Activated CD4-positive, alpha-beta memory T cell treated with anti-CD3 and anti-CD28 coated beads, Interleukin-2, amount 10 ng/mL, durations not matched to agents 7 days and 5 days (primary cell): ENCODE measurements around the gene FAM83D. TPM values are rescaled to one million over a fixed set of nuclear protein-coding genes. Genes with fewer than 3 reads are reported as not detected.

ENCODE experiments used
- CTCF ChIA-PET: fragments of 350-600 bp; sonication (Branson Sonifier 250); formaldehyde crosslinking; loops from one replicate; lab custom pipeline; 2021; ENCODE audit warnings: antibody characterized with exemption, inconsistent platforms; lab: Charles Lee
- POLR2A ChIA-PET: fragments of 350-600 bp; sonication (Branson Sonifier 250); formaldehyde crosslinking; loops from one replicate; lab custom pipeline; 2021; ENCODE audit warnings: antibody characterized with exemption; lab: Charles Lee
- DNase-seq: peaks from one replicate; pipeline ENCODE4 v3.0.0-alpha.2; 2020
- H3K27ac Mint-ChIP-seq: one replicate; pipeline ENCODE4 v1.8.0; 2021; ENCODE audit warnings: mild to moderate bottlenecking, mixed read lengths
- H3K27me3 Mint-ChIP-seq: one replicate; pipeline ENCODE4 v1.8.0; 2021; ENCODE audit warnings: mixed read lengths
- H3K36me3 Mint-ChIP-seq: one replicate; pipeline ENCODE4 v1.8.0; 2021; ENCODE audit warnings: low read depth, mixed read lengths
- H3K4me1 Mint-ChIP-seq: one replicate; pipeline ENCODE4 v1.8.0; 2021; ENCODE audit warnings: mixed read lengths
- H3K4me3 Mint-ChIP-seq: one replicate; pipeline ENCODE4 v1.8.0; 2021; ENCODE audit warnings: mild to moderate bottlenecking, mixed read lengths
- H3K9me3 Mint-ChIP-seq: one replicate; pipeline ENCODE4 v1.8.0; 2021; ENCODE audit warnings: mixed read lengths
- total RNA-seq, 2 experiments: library from RNA; stranded (reverse); gene quantifications; one replicate each; pipeline ENCODE4 v1.2.3, GENCODE V29; 2021

The FAM83D gene
- total RNA-seq, 2 experiments from 2014 or later = 18.9 to 19.9 TPM

GRCh38 chr20:38926934-38927616 is 858 bp downstream of the FAM83D start:
- ChIA-PET POLR2A (interaction anchor here (0.7 to 5.5 kb wide), 20 partner anchors 9 to 492 kb away, joined by 3 to 65 read pairs (median 4); partner anchors contain the start of genes ACTR5, DHX35, PPP1R16B and SNHG17), CTCF (interaction anchor here (0.7 to 4.9 kb wide), 9 partner anchors 9 to 177 kb away, joined by 3 to 50 read pairs (median 4); partner anchors contain the start of gene DHX35)
- peaks cover 35% of the 10 kb centered on the region for H3K36me3 Mint-ChIP-seq
- peaks cover 46% of the 10 kb centered on the region for H3K4me1 Mint-ChIP-seq
- H3K4me3 Mint-ChIP-seq = peak overlapping the region; percentile 81
- DNase-seq = no peak
- no peaks in the 10 kb centered on the region for H3K9me3 Mint-ChIP-seq
- peak overlapping the region; percentile 62 for H3K27ac Mint-ChIP-seq
- no peaks in the 10 kb centered on the region for H3K27me3 Mint-ChIP-seq

- Mint-ChIP-seq H3K4me1 (peaks cover 50% of the 10 kb centered on the region), H3K27ac (peak overlapping the region; percentile 74), H3K4me3 (peak overlapping the region; percentile 81), H3K36me3 (peaks cover 30% of the 10 kb centered on the region), H3K27me3 (no peaks in the 10 kb centered on the region), H3K9me3 (no peaks in the 10 kb centered on the region)
- peak; percentile 27 for DNase-seq
- POLR2A ChIA-PET = interaction anchor here (0.6 to 5.5 kb wide), 4 partner anchors 10 to 121 kb away, joined by 3 to 65 read pairs (median 4); partner anchors contain the start of gene DHX35
- CTCF ChIA-PET = interaction anchor here (0.7 to 4.9 kb wide), 3 partner anchors 8 to 122 kb away, joined by 4 to 50 read pairs (median 23); partner anchors contain the start of gene DHX35
These were observed 1.8 kb downstream of the FAM83D start for GRCh38 chr20:38927902-38928578.

GRCh38 chr20:38930242-38930569 is 4.0 kb downstream of the FAM83D start:
- peak overlapping the region; percentile 64 for H3K27ac Mint-ChIP-seq
- H3K36me3 Mint-ChIP-seq = peaks cover 28% of the 10 kb centered on the region
- POLR2A ChIA-PET = interaction anchor here (0.8 to 5.5 kb wide), 5 partner anchors 11 to 495 kb away, joined by 3 to 65 read pairs (median 3); partner anchors contain the start of genes DHX35, PPP1R16B and SNHG17
- H3K27me3 Mint-ChIP-seq = no peaks in the 10 kb centered on the region
- CTCF ChIA-PET = interaction anchor here (0.8 to 4.9 kb wide), 6 partner anchors 8 to 272 kb away, joined by 3 to 50 read pairs (median 4); partner anchors contain the start of gene DHX35
- H3K4me3 Mint-ChIP-seq = peak overlapping the region; percentile 29
- no peaks in the 10 kb centered on the region for H3K9me3 Mint-ChIP-seq
- peaks cover 53% of the 10 kb centered on the region for H3K4me1 Mint-ChIP-seq
- DNase-seq = no peak

- peaks cover 55% of the 10 kb centered on the region for H3K4me1 Mint-ChIP-seq
- CTCF ChIA-PET = interaction anchor here (2.3 kb wide), 1 partner anchor 118 kb away, joined by 7 read pairs; no protein-coding TSS in a partner anchor
These were observed 5.8 kb downstream of the FAM83D start for GRCh38 chr20:38931984-38932383.

GRCh38 chr20:38932457-38933120 is 6.4 kb downstream of the FAM83D start:
- CTCF ChIA-PET = interaction anchor here (2.3 kb wide), 1 partner anchor 117 kb away, joined by 7 read pairs; no protein-coding TSS in a partner anchor
- no peak for DNase-seq
- peaks cover 35% of the 10 kb centered on the region for H3K36me3 Mint-ChIP-seq
- H3K4me3 Mint-ChIP-seq = no peak overlapping the region
- H3K4me1 Mint-ChIP-seq = peaks cover 55% of the 10 kb centered on the region
- no peak overlapping the region for H3K27ac Mint-ChIP-seq
- POLR2A ChIA-PET = interaction anchor here (0.6 to 1.3 kb wide), 3 partner anchors 10 to 33 kb away, joined by 3 read pairs; no protein-coding TSS in a partner anchor
- no peaks in the 10 kb centered on the region for H3K27me3 Mint-ChIP-seq
- no peaks in the 10 kb centered on the region for H3K9me3 Mint-ChIP-seq

More at GRCh38 chr20:38931984-38932383, 5.8 kb downstream of the FAM83D start:
- Mint-ChIP-seq H3K4me3 (no peak overlapping the region), H3K27ac (no peak overlapping the region), H3K9me3 (no peaks in the 10 kb centered on the region), H3K36me3 (peaks cover 35% of the 10 kb centered on the region), H3K27me3 (no peaks in the 10 kb centered on the region)
- no peak for DNase-seq
- POLR2A ChIA-PET = interaction anchor here (0.6 to 1.3 kb wide), 3 partner anchors 10 to 33 kb away, joined by 3 read pairs; no protein-coding TSS in a partner anchor

- no peaks in the 10 kb centered on the region for H3K9me3 Mint-ChIP-seq
- ChIA-PET POLR2A (interaction anchor here (1.4 kb wide), 1 partner anchor 8 kb away, joined by 4 read pairs; the partner anchor contains the start of gene FAM83D), CTCF (interaction anchor here (0.7 kb wide), 1 partner anchor 112 kb away, joined by 3 read pairs; no protein-coding TSS in a partner anchor)
- no peak overlapping the region for H3K27ac Mint-ChIP-seq
- no peak overlapping the region for H3K4me3 Mint-ChIP-seq
- no peaks in the 10 kb centered on the region for H3K27me3 Mint-ChIP-seq
- DNase-seq = no peak
- H3K36me3 Mint-ChIP-seq = peaks cover 34% of the 10 kb centered on the region
- H3K4me1 Mint-ChIP-seq = peaks cover 47% of the 10 kb centered on the region
These were observed 8.3 kb downstream of the FAM83D start for GRCh38 chr20:38934530-38934929.

GRCh38 chr20:38935285-38935684 is 9.1 kb downstream of the FAM83D start:
- H3K9me3 Mint-ChIP-seq = no peaks in the 10 kb centered on the region
- H3K4me1 Mint-ChIP-seq = peaks cover 39% of the 10 kb centered on the region
- H3K27me3 Mint-ChIP-seq = no peaks in the 10 kb centered on the region
- CTCF ChIA-PET = no interaction called here
- H3K27ac Mint-ChIP-seq = peak overlapping the region; percentile 16
- POLR2A ChIA-PET = interaction anchor here (1.7 kb wide), 1 partner anchor 9 kb away, joined by 13 read pairs; the partner anchor contains the start of gene FAM83D
- H3K4me3 Mint-ChIP-seq = no peak overlapping the region
- no peak for DNase-seq
- peaks cover 32% of the 10 kb centered on the region for H3K36me3 Mint-ChIP-seq

GRCh38 chr20:38935967-38936407 is 9.8 kb downstream of the FAM83D start:
- no peaks in the 10 kb centered on the region for H3K9me3 Mint-ChIP-seq
- H3K4me1 Mint-ChIP-seq = peaks cover 34% of the 10 kb centered on the region
- H3K36me3 Mint-ChIP-seq = peaks cover 32% of the 10 kb centered on the region
- ChIA-PET CTCF (interaction anchor here (0.5 to 1.0 kb wide), 2 partner anchors 8 to 12 kb away, joined by 3 to 4 read pairs; no protein-coding TSS in a partner anchor), POLR2A (interaction anchor here (0.9 to 1.7 kb wide), 2 partner anchors 10 to 26 kb away, joined by 4 to 13 read pairs; partner anchors contain the start of genes DHX35 and FAM83D)
- no peak for DNase-seq
- no peak overlapping the region for H3K27ac Mint-ChIP-seq
- H3K27me3 Mint-ChIP-seq = no peaks in the 10 kb centered on the region
- no peak overlapping the region for H3K4me3 Mint-ChIP-seq

GRCh38 chr20:38937000-38937399 is 10.8 kb downstream of the FAM83D start:
- peaks cover 40% of the 10 kb centered on the region for H3K36me3 Mint-ChIP-seq
- peaks cover 24% of the 10 kb centered on the region for H3K4me1 Mint-ChIP-seq
- no peaks in the 10 kb centered on the region for H3K9me3 Mint-ChIP-seq
- DNase-seq = no peak
- H3K27me3 Mint-ChIP-seq = no peaks in the 10 kb centered on the region
- no peak overlapping the region for H3K27ac Mint-ChIP-seq
- H3K4me3 Mint-ChIP-seq = no peak overlapping the region
- ChIA-PET POLR2A (interaction anchor here (1.7 kb wide), 1 partner anchor 11 kb away, joined by 13 read pairs; the partner anchor contains the start of gene FAM83D), CTCF (interaction anchor here (0.6 to 1.0 kb wide), 2 partner anchors 13 to 44 kb away, joined by 3 read pairs; no protein-coding TSS in a partner anchor)

- CTCF ChIA-PET = no interaction called here
- Mint-ChIP-seq H3K27ac (no peak overlapping the region), H3K9me3 (no peaks in the 10 kb centered on the region), H3K36me3 (peaks cover 50% of the 10 kb centered on the region), H3K27me3 (no peaks in the 10 kb centered on the region), H3K4me3 (no peak overlapping the region), H3K4me1 (peaks cover 20% of the 10 kb centered on the region)
- POLR2A ChIA-PET = interaction anchor here (1.2 kb wide), 1 partner anchor 9 kb away, joined by 4 read pairs; no protein-coding TSS in a partner anchor
- DNase-seq = no peak
These were observed 11.8 kb downstream of the FAM83D start for GRCh38 chr20:38937978-38938473.

GRCh38 chr20:38939686-38940085 is 13.5 kb downstream of the FAM83D start:
- peaks cover 56% of the 10 kb centered on the region for H3K36me3 Mint-ChIP-seq
- peaks cover 16% of the 10 kb centered on the region for H3K4me1 Mint-ChIP-seq
- no peaks in the 10 kb centered on the region for H3K9me3 Mint-ChIP-seq
- ChIA-PET POLR2A (no interaction called here), CTCF (no interaction called here)
- H3K4me3 Mint-ChIP-seq = no peak overlapping the region
- no peak overlapping the region for H3K27ac Mint-ChIP-seq
- DNase-seq = no peak
- H3K27me3 Mint-ChIP-seq = no peaks in the 10 kb centered on the region
